B cell (primary cell): Measurements from ENCODE around the gene SPINDOC.

Experiments used
- CTCF ChIP-seq: fragments of 200-600 bp; IDR thresholded peaks from one replicate; pipeline ENCODE4 v1.8.0; 2022; ENCODE audit warnings: antibody characterized with exemption, mild to moderate bottlenecking
- EZH2 ChIP-seq: IDR thresholded peaks from 2 replicates; pipeline ENCODE4 v1.6.1; 2012; ENCODE audit warnings: borderline replicate concordance, low read depth, mild to moderate bottlenecking, moderate library complexity, low read length; ENCODE audit not compliant: insufficient read depth, poor library complexity, severe bottlenecking

DNA sequence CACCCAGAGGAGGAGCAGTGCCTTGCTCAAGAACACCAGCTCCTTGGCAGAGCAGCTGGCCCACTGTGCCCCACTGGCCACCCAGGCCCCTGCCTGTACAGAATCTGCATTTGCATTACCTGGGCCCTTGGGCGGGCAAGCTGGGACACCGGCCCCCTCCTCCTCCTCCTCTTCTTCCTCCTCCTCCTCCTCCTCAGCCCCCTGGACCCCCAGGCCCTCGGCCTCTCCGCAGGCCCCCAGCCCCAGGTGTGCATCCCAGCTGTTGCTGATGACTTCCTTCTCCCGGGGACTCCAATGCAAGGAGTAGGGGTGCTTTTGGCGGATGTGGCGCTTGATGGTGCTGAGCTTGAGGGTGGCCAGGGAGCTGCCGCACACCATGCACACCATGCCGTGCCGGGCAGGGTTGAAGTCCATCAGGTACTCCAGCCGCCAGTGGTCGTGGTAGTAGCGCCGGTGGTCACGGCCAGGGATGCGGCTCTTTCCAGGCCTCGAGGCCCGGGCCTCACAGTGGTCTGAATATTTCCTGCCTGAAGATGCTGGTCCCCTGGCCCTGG is 47.5 kb upstream of the SPINDOC start:
- TF ChIP-seq CTCF (no peak), EZH2 (no peak)
